ENCODE results near the gene XCR1.

DNA sequence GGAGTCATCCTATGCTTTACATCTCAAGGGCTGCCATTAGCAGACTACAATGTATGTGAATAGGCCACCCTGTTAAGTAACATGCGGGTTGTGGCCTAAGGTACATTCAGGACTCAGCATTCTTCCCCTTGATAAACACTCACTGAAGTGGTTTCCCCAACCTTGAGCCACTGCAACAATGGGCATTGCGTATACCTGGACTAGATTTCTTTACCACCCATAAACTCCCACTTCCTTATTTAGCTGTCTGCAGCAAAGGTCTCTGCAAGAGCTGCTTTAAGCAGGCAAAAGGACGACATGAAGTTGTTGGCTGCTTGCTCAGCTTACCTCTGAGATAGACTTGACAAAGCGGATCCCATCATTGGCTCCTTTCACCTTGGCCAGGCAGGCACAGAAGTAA, 47.9 kb downstream of the XCR1 start:
- no peak for TF ChIP-seq CREB1 (IDR thresholded peaks at IDR 0.05; ENCODE audit: low read depth)
- TF ChIP-seq EP300 (IDR thresholded peaks at IDR 0.05; ENCODE audit: borderline replicate concordance): no peak
- no peak for TF ChIP-seq NFIC (IDR thresholded peaks at IDR 0.05)
- TF ChIP-seq, protein P1, sequence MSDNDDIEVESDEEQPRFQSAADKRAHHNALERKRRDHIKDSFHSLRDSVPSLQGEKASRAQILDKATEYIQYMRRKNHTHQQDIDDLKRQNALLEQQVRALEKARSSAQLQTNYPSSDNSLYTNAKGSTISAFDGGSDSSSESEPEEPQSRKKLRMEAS (IDR thresholded peaks at IDR 0.05): no peak
- no peak for TF ChIP-seq RAD21 (IDR thresholded peaks at IDR 0.05; ENCODE audit: low read depth)
- TF ChIP-seq, protein P2, sequence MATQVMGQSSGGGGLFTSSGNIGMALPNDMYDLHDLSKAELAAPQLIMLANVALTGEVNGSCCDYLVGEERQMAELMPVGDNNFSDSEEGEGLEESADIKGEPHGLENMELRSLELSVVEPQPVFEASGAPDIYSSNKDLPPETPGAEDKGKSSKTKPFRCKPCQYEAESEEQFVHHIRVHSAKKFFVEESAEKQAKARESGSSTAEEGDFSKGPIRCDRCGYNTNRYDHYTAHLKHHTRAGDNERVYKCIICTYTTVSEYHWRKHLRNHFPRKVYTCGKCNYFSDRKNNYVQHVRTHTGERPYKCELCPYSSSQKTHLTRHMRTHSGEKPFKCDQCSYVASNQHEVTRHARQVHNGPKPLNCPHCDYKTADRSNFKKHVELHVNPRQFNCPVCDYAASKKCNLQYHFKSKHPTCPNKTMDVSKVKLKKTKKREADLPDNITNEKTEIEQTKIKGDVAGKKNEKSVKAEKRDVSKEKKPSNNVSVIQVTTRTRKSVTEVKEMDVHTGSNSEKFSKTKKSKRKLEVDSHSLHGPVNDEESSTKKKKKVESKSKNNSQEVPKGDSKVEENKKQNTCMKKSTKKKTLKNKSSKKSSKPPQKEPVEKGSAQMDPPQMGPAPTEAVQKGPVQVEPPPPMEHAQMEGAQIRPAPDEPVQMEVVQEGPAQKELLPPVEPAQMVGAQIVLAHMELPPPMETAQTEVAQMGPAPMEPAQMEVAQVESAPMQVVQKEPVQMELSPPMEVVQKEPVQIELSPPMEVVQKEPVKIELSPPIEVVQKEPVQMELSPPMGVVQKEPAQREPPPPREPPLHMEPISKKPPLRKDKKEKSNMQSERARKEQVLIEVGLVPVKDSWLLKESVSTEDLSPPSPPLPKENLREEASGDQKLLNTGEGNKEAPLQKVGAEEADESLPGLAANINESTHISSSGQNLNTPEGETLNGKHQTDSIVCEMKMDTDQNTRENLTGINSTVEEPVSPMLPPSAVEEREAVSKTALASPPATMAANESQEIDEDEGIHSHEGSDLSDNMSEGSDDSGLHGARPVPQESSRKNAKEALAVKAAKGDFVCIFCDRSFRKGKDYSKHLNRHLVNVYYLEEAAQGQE (IDR thresholded peaks at IDR 0.05; ENCODE audit: low read depth): no peak
- TF ChIP-seq, protein P3, sequence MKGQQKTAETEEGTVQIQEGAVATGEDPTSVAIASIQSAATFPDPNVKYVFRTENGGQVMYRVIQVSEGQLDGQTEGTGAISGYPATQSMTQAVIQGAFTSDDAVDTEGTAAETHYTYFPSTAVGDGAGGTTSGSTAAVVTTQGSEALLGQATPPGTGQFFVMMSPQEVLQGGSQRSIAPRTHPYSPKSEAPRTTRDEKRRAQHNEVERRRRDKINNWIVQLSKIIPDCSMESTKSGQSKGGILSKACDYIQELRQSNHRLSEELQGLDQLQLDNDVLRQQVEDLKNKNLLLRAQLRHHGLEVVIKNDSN (IDR thresholded peaks at IDR 0.05): no peak
- TF ChIP-seq YY1 (IDR thresholded peaks at IDR 0.05; ENCODE audit: low read depth): no peak
- TF ChIP-seq CEBPB (IDR thresholded peaks at IDR 0.05): no peak
